Amniotic stem cell (primary cell): ENCODE data around the gene EID3.
"Not testable (repeated sequence)": the region's sequence is repeated elsewhere in the genome, so short reads cannot be mapped to it uniquely, and the experiment has no call there.

ENCODE experiments used
- DNase-seq: peaks from one replicate; lab custom pipeline; 2025; lab: John Stamatoyannopoulos, UW

Gene EID3

DNA sequence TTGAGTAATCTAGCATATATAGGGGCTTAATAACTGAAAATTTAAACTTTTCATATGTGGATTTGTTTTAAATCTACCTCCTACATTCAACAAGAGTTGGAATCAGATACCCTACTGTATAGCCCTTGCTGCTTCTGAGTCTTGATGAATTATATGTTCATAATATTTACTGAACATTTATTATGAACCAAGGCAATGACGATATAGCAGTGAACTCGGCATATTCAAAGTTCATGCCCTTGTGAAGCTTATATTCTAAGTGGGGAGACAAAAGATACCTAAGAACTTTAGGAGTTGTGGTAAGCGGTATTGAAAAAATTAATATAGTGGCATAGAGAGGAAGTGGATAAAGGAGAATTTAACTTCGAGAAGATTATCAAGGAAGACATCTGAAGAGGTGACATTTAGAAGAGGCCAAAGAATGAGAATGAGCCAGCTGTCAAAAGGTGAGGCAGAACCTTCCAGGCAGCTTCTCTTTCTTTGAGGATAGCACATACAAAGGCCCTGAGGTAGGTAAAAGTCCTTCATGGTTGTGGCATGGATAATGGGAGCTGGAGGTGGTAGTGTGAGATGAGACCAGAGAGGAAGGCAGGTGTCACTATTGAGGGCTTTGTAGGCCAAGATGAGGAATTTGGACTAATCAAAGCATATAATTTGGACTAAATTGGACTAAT, 10.2 kb downstream of the EID3 start:
- DNase-seq, result no peak

DNA sequence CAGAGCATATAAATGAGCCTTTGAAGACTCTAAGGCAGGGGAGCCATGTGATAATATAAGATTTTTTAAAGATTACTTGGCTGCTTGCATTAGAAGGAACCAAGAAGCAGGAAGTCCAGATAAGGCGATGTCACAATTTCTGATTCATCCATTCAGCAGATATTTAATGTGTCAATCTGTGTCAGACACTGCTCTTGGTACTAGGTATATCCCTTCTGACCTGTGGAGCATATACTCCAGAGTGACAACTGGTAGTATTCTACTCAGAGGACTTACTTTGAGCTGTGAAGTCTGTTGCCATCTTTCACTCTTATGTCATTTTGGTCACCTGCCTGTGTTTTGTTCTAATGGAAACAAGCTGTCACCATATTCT, 10.7 kb downstream of the EID3 start:
- no peak for DNase-seq

DNA sequence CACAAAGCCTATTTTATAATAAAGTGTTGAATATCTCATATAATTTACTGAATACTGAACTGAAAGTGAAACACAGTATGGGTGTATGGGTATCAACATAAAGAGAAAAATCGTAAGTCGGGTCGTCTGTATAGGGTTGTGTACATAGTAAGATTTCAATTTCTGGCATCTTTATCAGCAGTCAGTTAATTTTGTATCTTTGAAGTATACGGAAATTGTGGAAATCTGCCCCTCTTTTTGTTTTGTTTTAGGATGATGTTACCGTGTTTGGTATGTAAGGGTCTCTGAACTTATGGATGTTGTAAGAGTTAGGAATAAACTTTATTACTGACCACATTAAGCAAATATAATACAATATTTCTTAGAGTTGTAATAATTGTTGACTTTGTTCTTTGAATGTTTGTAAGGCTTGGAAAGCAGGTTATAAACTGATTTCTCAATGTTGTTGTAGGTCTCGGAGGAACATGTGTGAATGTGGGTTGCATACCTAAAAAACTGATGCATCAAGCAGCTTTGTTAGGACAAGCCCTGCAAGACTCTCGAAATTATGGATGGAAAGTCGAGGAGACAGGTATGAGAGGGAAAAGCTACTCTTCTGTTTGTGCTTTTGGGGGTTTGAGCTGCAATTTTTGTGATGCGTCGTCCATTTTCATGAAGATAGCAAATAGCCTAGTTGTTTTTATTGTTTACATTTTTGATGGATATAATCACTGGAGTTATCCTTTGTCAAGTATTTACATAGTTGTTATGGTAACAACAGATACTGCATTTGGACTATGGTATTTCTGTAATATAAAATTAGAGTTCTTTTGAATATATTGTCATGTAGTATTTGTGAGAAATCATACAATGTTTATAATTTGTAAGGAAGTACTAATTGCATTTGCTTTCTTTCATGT, 12.0 kb downstream of the EID3 start:
- no peak for DNase-seq

DNA sequence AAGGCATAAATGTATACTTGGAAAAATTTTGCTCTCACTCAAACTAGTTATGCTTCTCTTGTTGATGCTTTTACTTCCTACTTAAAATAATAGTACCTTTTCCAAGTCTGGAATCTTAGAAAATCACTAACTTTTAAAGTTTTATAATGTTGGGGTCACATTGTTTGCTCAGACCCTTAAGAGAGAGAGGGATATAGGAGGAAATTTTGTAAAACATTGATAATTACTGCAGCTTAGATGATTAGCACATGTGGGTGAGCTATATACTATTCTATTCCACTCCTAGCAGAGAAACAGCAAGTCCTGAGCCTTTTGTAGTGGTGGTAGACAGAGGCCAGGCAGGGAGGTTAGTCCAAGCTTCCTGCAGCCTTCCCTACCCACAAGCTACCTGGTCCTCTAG, 13.4 kb downstream of the EID3 start:
- DNase-seq, result no peak

DNA sequence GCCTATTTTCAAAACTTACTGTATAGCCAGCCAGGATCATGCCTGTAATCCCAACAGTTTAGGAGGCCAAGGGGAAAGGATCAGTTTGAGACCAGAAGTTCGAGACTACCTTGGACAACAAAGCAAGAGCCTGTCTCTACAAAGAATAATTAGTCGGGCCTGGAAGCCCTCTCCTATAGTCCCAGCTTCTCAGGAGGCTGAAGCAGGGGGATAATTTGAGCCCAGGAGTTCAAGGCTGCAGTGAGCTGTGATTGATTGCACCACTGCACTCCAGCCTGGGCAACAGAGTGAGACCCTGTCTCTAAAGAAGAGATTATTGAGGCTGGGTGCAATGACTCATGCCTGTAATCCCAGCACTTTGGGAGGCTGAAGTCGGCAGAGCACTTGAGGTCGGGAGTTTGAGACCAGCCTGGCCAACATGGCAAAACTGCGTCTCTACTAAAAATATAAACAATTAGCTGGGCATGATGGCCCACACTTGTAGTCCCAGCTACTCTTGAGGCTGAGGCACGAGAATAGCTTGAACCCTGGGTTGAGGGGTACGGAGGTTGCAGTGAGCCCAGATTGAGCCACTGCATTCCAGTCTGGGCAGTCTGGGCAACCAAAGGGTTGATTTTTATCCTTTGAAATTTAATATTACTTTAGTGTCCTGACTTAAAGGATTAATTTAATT, 14.1 kb downstream of the EID3 start:
- DNase-seq, result no peak

DNA sequence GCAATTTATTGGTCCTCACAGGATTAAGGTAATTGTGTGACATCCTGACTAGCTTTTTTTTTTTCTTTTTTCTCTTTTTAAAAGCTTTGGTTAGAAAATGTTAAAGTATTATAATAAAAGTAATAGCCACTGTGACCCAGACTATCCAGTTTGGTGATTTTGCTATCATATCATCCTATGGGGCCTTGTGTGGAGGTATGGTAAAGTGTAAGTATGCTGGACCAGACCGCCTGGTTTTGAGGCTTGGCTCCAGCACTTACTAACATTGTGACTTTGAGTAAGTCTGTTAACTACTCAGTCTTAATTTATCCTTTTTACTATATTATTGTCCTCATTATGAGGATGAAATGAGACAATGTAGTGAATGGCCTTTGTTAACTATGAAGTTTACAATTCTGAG, 15.5 kb downstream of the EID3 start:
- no peak for DNase-seq

DNA sequence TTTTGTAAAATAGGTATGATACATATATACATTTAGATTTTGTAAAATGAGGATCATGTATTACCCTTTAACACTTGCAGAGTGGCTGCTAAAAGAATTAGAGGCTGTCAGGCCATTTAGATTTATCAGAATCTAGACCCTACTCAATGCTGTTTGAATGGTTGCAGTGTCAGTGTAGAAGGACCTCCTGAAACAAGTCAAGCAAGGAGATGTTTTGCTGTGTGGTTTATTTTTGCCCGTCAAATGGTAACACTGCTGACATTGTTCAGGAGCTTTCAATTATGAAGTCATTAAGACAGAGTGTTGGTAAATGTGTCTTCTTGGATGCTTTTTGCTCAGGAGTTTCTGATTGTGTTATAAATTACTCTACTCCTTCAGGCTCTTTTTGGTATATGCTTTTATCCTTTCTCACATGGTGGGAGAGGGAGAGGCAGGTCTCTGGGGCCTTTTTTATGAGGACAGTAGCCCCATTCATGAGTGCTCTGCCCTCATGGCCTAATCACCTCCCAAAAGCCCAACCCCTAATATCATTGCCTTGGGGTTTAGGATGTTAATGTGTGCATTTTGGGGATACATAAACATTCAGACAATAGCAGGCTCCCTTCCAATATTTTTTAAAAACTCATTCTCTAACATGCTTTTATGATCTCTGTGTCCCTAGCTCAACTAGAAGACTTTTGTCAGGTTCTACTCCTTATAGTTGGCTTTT, 16.5 kb downstream of the EID3 start:
- DNase-seq, result no peak

DNA sequence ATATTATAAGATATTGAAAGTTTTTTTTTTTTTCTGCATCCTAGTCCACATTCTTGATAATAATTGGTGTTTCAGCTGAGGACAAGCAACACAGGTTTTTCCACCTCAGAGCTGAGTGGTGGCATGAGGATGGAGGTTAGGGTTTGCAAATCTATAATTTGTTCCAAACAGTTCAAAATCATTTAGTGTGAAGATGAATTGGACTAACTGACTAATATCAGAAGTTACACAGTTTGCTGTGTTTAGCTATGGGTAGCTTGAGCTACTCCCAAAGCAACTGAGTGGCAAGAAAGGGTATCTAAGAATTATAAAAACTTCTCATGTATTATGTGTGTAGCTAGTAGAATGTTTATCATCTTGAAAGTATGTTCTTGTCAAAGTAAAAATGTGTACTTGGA, 17.1 kb downstream of the EID3 start:
- DNase-seq, result no peak

DNA sequence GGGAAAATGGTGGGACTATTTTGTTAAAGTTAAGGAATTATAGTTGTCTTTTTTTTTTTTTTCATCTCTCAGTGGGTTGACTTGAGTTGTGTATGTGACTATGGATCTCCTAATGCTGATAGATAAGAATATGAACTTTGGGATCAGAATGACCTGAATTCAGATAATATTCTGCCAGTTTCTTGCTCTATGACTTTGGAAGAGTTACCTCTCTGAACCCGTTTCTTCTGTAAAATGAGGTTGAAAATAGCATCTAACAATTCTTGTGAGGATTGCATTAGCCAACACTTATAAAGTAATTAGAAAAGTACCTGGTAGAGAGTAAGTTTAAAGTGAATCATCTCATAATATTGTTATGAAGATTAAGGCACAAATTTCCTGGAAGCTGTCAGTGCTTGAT, 18.4 kb downstream of the EID3 start:
- no peak for DNase-seq

DNA sequence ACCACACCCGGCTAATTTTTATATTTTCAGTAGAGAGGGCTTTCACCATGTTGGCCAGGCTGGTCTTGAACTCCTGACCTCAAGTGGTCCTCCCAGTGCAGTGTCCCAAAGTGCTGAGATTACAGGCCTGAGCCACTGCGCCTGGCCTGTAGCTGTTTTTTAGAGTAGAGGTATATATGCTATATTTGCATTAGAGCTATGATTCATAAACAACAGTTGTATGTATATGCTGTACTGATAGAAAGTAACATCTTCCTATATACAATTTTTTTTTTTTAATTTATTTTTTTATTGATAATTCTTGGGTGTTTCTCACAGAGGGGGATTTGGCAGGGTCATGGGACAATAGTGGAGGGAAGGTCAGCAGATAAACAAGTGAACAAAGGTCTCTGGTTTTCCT, 19.0 kb downstream of the EID3 start:
- DNase-seq, result not testable (repeated sequence)

DNA sequence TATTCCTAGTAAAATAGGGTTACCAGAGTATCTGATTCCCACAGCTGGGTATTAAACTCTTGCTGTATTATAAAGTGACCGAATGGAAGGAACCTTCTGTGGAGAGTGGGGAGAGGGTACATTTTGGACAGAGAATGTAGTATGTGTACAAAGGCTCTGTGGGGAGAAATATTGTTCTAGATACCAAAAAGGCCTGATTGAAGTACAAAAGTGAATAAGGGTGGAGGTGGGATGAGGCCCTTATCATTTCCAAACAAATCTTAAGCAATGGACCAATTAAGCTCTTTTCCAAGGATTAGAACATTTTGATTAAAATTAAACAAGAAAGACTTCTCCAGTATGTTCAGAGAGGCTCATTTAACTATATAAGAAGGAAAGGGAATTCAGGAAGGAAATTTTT, 20.4 kb downstream of the EID3 start:
- DNase-seq, result no peak

DNA sequence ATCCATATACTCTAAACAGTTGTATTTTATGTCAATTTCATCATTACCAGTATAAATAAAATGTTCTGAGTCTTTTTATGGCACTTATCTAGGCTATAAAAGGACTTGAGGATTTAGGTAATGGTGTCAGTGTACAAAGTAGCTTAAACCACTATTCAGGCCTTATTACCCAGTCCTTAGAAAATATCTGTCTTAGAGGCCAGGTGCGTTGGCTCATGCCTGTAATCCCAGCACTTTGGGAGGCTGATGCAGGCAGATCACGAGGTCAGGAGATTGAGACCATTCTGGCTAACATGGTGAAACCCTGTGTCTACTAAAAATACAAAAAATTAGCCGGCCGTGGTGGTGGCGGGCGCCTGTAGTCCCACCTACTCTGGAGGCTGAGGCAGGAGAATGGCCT, 24.7 kb downstream of the EID3 start:
- not testable (repeated sequence) for DNase-seq

DNA sequence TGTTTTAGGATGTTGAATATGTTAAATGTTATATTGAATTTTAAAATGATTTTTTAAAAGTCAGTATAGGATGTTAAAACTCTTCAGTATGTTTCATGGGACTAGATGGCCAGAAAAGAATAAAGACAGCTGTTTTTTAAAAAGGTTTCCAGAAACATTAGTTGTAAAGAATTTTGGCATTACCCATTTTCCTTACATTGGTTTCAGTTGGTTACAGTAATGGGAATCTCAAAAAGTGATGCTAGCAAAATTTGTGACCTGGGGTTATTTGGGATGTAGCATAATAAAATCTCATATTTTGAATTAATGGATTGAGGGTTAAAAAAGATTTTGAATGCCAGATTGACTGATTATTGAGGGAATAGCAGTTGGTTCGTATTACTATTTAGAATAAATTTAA, 25.3 kb downstream of the EID3 start:
- DNase-seq, result no peak

DNA sequence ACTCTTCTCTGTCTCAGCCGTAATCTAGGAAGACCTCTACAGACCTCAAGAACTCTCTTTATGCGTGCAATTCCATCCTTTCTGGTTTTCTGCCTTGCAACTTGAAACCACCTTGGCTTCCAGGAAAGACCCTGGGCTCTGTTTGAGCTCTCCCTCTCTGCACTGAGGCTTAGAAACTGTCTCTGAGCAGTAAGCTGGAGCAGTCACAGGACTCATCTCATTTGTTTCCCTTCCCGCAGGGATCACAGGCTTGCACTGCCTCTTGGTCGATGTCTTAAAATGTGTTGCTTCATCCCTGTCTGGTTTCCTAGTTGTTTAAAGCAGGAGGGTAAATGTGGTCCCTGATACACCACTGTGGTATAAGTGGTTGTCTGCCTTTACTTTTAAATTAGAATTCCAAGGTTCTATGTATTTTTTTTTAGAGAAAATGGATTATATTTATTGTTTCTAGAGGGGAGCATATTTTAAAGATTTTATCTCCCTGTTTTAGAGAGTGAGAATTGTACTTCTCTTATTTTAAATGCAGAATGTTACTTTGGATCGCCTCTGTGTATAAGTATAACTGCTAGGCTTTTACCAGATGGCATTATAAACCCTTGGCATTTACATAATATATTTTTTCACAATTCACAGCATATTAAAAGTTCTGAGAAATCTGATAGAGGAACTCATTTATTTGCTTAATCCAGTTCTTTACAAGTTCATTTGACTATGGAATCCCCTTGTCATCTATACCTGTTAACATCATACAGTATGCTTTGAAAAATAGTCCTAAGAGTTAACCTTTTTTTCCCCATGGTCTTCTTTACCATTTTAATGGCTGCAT, 26.4 kb downstream of the EID3 start:
- DNase-seq, result no peak

DNA sequence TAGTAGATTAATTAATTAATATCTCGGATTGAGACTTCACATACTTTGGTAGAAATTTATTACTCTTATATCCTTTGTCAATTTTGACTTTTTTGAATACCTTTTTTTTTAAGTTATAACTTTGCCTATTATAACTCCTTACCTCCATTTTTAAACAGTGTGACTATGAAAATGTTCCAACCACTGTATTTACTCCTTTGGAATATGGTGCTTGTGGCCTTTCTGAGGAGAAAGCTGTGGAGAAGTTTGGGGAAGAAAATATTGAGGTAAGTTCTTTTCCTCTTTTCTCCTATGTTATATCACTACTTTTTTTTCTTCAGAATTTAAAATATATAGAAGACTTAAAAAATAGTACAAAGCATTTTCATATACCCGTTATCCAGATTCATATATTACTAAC, 27.8 kb downstream of the EID3 start:
- DNase-seq, result no peak

DNA sequence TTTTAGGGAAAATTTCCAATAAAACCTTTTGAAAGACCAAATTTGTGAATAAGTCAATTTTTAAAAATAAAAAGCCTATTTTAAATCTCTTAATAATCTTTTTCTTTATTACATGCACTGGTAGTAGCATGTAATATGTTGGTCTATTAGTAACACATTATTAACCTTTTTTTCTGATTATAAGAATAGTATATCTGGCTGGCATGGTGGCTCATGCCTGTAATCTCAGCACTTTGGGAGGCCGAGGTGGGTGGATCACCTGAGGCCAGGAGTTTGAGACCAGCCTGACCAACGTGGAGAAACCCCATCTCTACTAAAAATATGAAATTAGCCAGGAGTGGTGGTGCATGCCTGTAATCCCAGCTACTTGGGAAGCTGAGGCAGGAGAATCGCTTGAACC, 28.7 kb downstream of the EID3 start:
- DNase-seq, result not testable (repeated sequence)

DNA sequence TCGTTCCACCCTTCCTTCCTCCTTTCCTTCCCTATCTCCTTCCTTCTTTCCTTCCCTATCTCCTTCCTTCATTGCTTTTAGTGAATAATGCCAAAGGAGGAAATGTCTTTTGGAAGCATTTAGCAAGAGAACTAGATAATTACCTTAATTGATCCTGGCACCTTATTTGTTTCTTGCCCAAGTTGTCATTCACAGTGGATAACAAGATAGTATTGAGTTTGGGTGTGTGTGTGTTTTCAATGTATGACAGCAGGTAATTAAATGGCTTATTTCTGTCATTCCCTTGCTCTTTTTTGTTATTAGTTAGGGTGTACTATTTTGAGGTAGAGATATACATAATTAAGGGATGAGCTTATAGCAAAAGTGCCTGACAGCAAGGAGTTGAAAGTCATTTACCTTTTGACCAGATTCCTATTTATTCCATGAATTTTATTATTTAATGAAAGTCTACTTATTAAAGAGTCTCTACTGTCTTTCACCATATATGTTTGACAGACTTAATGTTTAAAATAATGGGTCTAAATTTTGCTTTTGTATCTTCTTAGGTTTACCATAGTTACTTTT, 30.2 kb downstream of the EID3 start:
- no peak for DNase-seq

DNA sequence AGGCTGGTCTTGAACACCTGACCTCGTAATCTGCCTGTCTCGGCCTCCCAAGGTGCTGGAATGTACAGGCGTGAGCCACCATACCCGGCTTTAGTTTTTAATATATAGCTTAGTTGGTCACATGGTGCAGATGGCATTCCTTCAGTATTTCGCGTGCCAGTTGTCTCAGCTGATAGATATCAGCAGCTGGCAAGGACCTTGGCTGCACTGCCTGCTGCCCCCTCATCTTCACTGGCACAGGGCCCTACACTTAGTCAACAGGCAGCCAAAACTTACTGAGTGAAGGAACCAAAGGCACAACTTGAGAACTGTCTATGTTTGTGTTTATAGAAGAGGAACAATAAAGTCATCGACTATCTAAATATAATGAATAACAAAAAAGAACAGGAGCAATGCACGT, 31.0 kb downstream of the EID3 start:
- no peak for DNase-seq

DNA sequence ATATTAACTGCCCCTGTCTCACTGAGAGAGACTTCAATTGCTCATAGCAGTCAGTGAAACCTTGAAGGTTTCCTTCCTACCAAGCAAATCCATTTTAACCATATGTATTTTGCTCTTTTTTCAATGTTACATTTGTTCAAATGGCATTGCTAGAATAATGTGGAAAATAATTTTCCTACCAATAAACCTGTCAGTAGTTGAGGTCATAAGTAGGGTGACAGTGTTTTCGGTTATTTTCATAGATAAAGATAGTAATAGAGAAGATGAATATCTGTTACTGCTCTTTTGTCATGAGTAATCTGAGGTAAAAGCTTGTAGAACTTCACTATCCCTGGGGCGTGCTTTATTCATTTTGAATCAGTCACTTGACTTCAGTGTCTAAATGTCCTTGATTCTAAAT, 32.6 kb downstream of the EID3 start:
- no peak for DNase-seq

DNA sequence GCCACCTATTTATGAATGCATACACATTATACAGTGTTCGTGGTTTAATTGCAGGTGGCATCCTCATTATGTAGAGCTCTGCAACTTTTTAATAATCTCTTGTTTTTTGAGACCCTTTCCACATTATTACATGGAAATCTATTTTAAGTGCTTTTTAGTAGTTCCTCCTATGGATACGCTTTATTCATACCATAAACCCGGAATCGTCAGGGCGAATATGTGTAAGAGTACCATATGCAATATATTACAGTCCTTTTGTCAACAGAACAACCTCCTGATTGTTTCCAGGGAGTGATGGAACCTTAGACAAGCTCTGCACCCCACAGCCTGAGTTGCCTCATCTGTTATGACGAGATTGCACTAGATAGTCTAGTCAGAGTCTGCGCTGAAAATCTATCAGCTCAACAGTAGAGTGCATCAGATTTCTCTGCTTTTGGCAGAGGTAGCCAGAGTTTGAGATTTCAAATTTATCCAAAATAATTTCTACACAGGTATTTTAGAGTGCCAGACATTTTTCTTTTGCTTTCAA, 33.6 kb downstream of the EID3 start:
- no peak for DNase-seq

DNA sequence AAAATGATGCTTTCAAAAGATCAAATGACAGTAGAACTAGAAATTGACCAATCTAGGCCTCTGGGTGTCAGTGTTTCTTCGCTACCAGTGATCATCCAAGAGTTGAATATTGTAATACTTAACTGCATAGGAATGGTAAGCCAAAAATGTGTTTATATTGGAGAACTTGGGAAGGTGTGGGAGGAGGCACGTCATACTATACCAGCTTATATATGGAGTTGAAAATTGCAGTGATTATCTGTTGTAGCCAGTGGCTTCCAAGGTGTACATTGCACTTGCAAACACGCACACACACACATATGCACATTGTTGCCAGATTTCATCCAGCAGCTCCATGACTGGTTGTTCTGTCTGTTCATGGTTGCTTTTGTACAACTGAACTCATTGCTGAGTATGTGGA, 36.1 kb downstream of the EID3 start:
- DNase-seq, result no peak
